ENCODE results near the gene CHRNE. TPM values are rescaled to one million over a fixed set of nuclear protein-coding genes. Genes with fewer than 3 reads are reported as not detected.

Gene CHRNE
- total RNA-seq, 1 donor from 2014 or later, result 1.0 TPM

- H3K4me3 ChIP-seq (ENCODE audit: low read depth, low read length), result no peak overlapping the region
- DNase-seq (ENCODE audit: low read depth), result no peak
- no peak for TF ChIP-seq CTCF (conservative IDR thresholded peaks at IDR 0.05; ENCODE audit: low read depth, low read length)
Measured at GRCh38 chr17:4897785-4898184, 5.1 kb downstream of the CHRNE start.

- H3K4me3 ChIP-seq (ENCODE audit: low read depth, low read length), result no peak overlapping the region
- no peak for DNase-seq (ENCODE audit: low read depth)
- no peak for TF ChIP-seq CTCF (conservative IDR thresholded peaks at IDR 0.05; ENCODE audit: low read depth, low read length)
Measured at GRCh38 chr17:4897198-4897687, 5.7 kb downstream of the CHRNE start.

- peak; percentile 8 for TF ChIP-seq CTCF (conservative IDR thresholded peaks at IDR 0.05; ENCODE audit: low read depth, low read length)
- DNase-seq (ENCODE audit: low read depth), result no peak
- H3K4me3 ChIP-seq (ENCODE audit: low read depth, low read length), result no peak overlapping the region
Measured at GRCh38 chr17:4896332-4897197, 6.3 kb downstream of the CHRNE start.

DNA sequence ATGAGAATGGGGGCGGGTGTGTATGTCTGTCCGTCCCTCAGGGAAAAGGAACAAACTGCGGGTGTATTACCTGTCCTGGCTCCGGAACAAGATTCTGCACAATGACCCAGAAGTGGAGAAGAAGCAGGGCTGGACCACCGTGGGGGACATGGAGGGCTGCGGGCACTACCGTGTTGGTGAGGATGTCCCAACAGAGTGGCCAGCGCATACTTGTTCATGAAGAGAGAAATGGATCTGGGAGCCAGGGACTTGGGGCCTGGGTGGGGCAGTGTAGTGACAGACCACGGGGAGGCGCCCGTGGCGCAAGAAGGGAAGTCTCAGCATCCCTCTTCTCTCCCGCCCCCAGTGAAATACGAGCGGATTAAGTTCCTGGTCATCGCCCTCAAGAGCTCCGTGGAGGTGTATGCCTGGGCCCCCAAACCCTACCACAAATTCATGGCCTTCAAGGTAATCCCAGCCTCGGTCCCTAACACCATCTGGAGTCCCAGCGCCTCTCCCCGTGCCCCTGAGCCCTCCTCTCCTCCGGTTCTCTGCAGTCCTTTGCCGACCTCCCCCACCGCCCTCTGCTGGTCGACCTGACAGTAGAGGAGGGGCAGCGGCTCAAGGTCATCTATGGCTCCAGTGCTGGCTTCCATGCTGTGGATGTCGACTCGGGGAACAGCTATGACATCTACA is 7.1 kb downstream of the CHRNE start:
- no peak overlapping the region for H3K4me3 ChIP-seq (ENCODE audit: low read depth, low read length)
- no peak for DNase-seq (ENCODE audit: low read depth)
- TF ChIP-seq CTCF (conservative IDR thresholded peaks at IDR 0.05; ENCODE audit: low read depth, low read length), result no peak

GRCh38 chr17:4895121-4895520 is 7.8 kb downstream of the CHRNE start:
- no peak for DNase-seq (ENCODE audit: low read depth)
- TF ChIP-seq CTCF (conservative IDR thresholded peaks at IDR 0.05; ENCODE audit: low read depth, low read length), result no peak
- H3K4me3 ChIP-seq (ENCODE audit: low read depth, low read length), result no peak overlapping the region

- no peak overlapping the region for H3K4me3 ChIP-seq (ENCODE audit: low read depth, low read length)
- TF ChIP-seq CTCF (conservative IDR thresholded peaks at IDR 0.05; ENCODE audit: low read depth, low read length), result no peak
- no peak for DNase-seq (ENCODE audit: low read depth)
Measured at GRCh38 chr17:4893721-4894560, 9.0 kb downstream of the CHRNE start.

Measured in epithelial cell of proximal tubule (primary cell).